ENCODE measurements around the gene CDC20. TPM values are rescaled to one million over a fixed set of nuclear protein-coding genes. Genes with fewer than 3 reads are reported as not detected.

CDC20 gene
- total and polyA plus RNA-seq, 10 of the 15 experiments (the other 5 are each of a cell fraction or from before 2014, with no cell fraction given), result 36.3 to 347 (median 150) TPM

GRCh38 chr1:43396059-43396458 lies 37.3 kb downstream of the CDC20 start:
- Histone ChIP-seq H3K27me3 (replicated peaks in 1 of 2; ENCODE audit: control insufficient read depth in 2 of 2, insufficient read depth in 2 of 2, low read length in 1 of 2) (no peaks in the 10 kb centered on the region), H3K4me2 (ENCODE audit: control insufficient read depth, insufficient read depth) (no peak overlapping the region), H3K9ac (ENCODE audit: control insufficient read depth, insufficient read depth, low read length) (no peak overlapping the region), H3K4me3 (no peak overlapping the region), H3K4me1 (ENCODE audit: control insufficient read depth, insufficient read depth, low read length) (peaks cover 2% of the 10 kb centered on the region; the same call in 1 of the 2 replicates), H2AFZ (ENCODE audit: control insufficient read depth, low read depth, low read length) (no peak overlapping the region), H3K79me2 (ENCODE audit: control insufficient read depth, insufficient read depth, low read length) (peaks cover 4% of the 10 kb centered on the region), H4K20me1 (ENCODE audit: control insufficient read depth, insufficient read depth) (no peaks in the 10 kb centered on the region), H3K36me3 (ENCODE audit: control insufficient read depth in 2 of 2, insufficient read depth in 2 of 2, low read length in 1 of 2) (peaks cover 0 to 5% of the 10 kb centered on the region in 2 experiments; a peak in 1 of 4 replicates), H3K27ac (ENCODE audit: control insufficient read depth, insufficient read depth) (no peak overlapping the region), H3K9me3 (replicated peaks; ENCODE audit: control insufficient read depth, insufficient read depth, low read length) (no peaks in the 10 kb centered on the region)
- ChIA-PET CTCF (no interaction called here), SMC1A (ENCODE audit: uncharacterized antibody, unreplicated experiment) (no interaction called here), POLR2A (no interaction called here), RAD21 (ENCODE audit: unreplicated experiment) (no interaction called here)
- DNase-seq (ENCODE audit: low read depth, low spot score) (no peak), ATAC-seq (no peak), FAIRE-seq (no peak)
- intact Hi-C loops (cut with micrococcal nuclease; ENCODE audit: unreplicated experiment) (no loop called here), in situ Hi-C loops (cut with MboI) (no loop called here)
- TF ChIP-seq MTA2 (IDR thresholded peaks at IDR 0.05; ENCODE audit: low read depth), result no peak
- no peak for TF ChIP-seq SP1 (IDR thresholded peaks at IDR 0.05; ENCODE audit: low read depth, low read length)
- TF ChIP-seq NKRF (conservative IDR thresholded peaks at IDR 0.05), result no peak
- TF ChIP-seq PKNOX1 (IDR thresholded peaks at IDR 0.05), result no peak
- 86% methylated on average over 1 of the region's 1 CpG for WGBS (ENCODE audit: insufficient coverage, insufficient replicate concordance, low lambda C conversion rate, missing lambda C conversion rate)
- BruUV-seq (replicated peaks), result no TSS peak

GRCh38 chr1:43398227-43398626 lies 39.4 kb downstream of the CDC20 start:
- intact Hi-C loops (cut with micrococcal nuclease; ENCODE audit: unreplicated experiment) (no loop called here), in situ Hi-C loops (cut with MboI) (no loop called here)
- CTCF ChIA-PET, result no interaction called here
- Histone ChIP-seq H3K4me3 (no peak overlapping the region), H3K79me2 (ENCODE audit: control insufficient read depth, insufficient read depth, low read length) (no peaks in the 10 kb centered on the region), H4K20me1 (ENCODE audit: control insufficient read depth, insufficient read depth) (no peaks in the 10 kb centered on the region), H2AFZ (ENCODE audit: control insufficient read depth, low read depth, low read length) (no peak overlapping the region), H3K27ac (ENCODE audit: control insufficient read depth, insufficient read depth) (no peak overlapping the region), H3K36me3 (ENCODE audit: control insufficient read depth in 2 of 2, insufficient read depth in 2 of 2, low read length in 1 of 2) (peaks cover 0 to 5% of the 10 kb centered on the region in 2 experiments; a peak in 1 of 4 replicates), H3K9ac (ENCODE audit: control insufficient read depth, insufficient read depth, low read length) (no peak overlapping the region), H3K4me1 (ENCODE audit: control insufficient read depth, insufficient read depth, low read length) (no peaks in the 10 kb centered on the region), H3K27me3 (replicated peaks in 1 of 2; ENCODE audit: control insufficient read depth in 2 of 2, insufficient read depth in 2 of 2, low read length in 1 of 2) (no peaks in the 10 kb centered on the region), H3K9me3 (replicated peaks; ENCODE audit: control insufficient read depth, insufficient read depth, low read length) (no peaks in the 10 kb centered on the region), H3K4me2 (ENCODE audit: control insufficient read depth, insufficient read depth) (no peak overlapping the region)
- ATAC-seq (no peak), DNase-seq (ENCODE audit: low read depth, low spot score) (no peak), FAIRE-seq (no peak)
- SMC1A ChIA-PET (ENCODE audit: uncharacterized antibody, unreplicated experiment), result no interaction called here
- RAD21 ChIA-PET (ENCODE audit: unreplicated experiment), result no interaction called here
- WGBS (ENCODE audit: insufficient coverage, insufficient replicate concordance, low lambda C conversion rate, missing lambda C conversion rate), result 96% methylated on average over 3 of the region's 3 CpGs
- POLR2A ChIA-PET, result interaction anchor here (0.7 kb wide), 1 partner anchor 91 kb away, joined by 3 read pairs; no protein-coding TSS in a partner anchor
- no TSS peak for BruUV-seq (replicated peaks)
- TF ChIP-seq CTCF (IDR thresholded peaks at IDR 0.05 in 2 of 3, conservative IDR thresholded peaks at IDR 0.05 in 1 of 3; ENCODE audit: control insufficient read depth in 2 of 3, extremely low read depth in 1 of 3, insufficient read depth in 1 of 3, low read depth in 3 of 3, low read length in 3 of 3) (no peak), KDM1A (IDR thresholded peaks at IDR 0.05; ENCODE audit: borderline replicate concordance) (no peak), MYC (IDR thresholded peaks at IDR 0.05; ENCODE audit: insufficient read depth, insufficient read length, insufficient replicate concordance, low read length, severe bottlenecking) (no peak), ZSCAN29 (IDR thresholded peaks at IDR 0.05) (no peak), POU2F2 (IDR thresholded peaks at IDR 0.05; ENCODE audit: borderline replicate concordance, low read depth, low read length) (no peak), RFX5 (IDR thresholded peaks at IDR 0.05; ENCODE audit: low read depth, low read length) (no peak), JUND (IDR thresholded peaks at IDR 0.05; ENCODE audit: low read depth, low read length) (no peak), IRF5 (IDR thresholded peaks at IDR 0.05; ENCODE audit: borderline replicate concordance) (no peak)

All from GM12878 (cell line).